GM11168 (cell line): ENCODE measurements around the gene ANKIB1.
"Not testable (repeated sequence)": the region's sequence is repeated elsewhere in the genome, so short reads cannot be mapped to it uniquely, and the experiment has no call there.

ENCODE experiments used
- in situ Hi-C: fragments of 300-500 bp; cut with MboI; formaldehyde crosslinking; loops from one replicate; pipeline ENCODE4 v1.12.0; 2022; ENCODE audit warnings: low sequenced_read_pairs; ENCODE audit not compliant: unreplicated experiment

ANKIB1 gene

GRCh38 chr7:92325173-92325572 is 79.4 kb downstream of the ANKIB1 start:
- in situ Hi-C loops = no loop called here

GRCh38 chr7:92325858-92326257 is 80.1 kb downstream of the ANKIB1 start:
- in situ Hi-C loops = no loop called here

GRCh38 chr7:92330835-92331438 is 85.2 kb downstream of the ANKIB1 start:
- in situ Hi-C loops = no loop called here

GRCh38 chr7:92331508-92331907 is 85.7 kb downstream of the ANKIB1 start:
- in situ Hi-C loops = no loop called here

DNA sequence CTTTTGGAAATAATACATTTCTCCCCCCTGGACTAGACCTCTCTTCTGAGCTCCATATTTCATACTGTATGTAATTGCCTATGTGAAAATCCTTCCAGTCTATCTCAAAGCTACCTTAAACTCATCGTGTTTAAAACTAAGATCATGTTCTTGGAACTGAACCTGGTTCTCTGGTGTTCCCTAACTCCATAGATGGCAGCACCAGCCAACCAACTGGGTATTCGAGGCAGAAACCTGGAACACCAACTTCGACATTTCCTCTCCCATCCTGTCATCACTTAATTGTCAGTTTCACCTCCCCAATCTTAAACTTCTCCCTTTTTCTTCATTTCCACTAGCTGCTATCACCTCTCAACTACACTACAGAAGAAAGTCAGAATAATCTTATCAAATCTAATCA is 87.0 kb downstream of the ANKIB1 start:
- in situ Hi-C loops = no loop called here

GRCh38 chr7:92333866-92334265 is 88.1 kb downstream of the ANKIB1 start:
- in situ Hi-C loops = no loop called here

DNA sequence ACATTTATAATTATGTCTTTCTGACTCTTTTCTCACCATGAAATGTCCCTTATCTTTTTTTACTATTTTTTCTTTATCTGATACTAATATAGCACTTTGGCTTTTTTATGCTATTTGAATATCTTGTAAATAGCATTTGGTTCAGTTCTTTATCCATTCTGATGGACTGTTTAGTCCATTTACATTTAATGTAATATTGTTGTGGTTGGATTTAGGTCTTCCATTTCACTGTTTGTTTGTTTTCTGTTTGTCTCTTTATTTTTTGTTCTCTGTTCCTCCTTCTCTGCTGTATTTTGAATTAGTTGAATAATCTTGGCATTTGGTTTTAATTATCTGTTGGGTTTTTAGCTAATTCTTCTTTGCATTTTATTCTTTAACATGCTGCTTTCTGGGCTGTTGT is 89.8 kb downstream of the ANKIB1 start:
- in situ Hi-C loops = no loop called here

GRCh38 chr7:92336662-92337340 is 91.0 kb downstream of the ANKIB1 start:
- in situ Hi-C loops = no loop called here

GRCh38 chr7:92340016-92340415 is 94.2 kb downstream of the ANKIB1 start:
- in situ Hi-C loops = no loop called here

DNA sequence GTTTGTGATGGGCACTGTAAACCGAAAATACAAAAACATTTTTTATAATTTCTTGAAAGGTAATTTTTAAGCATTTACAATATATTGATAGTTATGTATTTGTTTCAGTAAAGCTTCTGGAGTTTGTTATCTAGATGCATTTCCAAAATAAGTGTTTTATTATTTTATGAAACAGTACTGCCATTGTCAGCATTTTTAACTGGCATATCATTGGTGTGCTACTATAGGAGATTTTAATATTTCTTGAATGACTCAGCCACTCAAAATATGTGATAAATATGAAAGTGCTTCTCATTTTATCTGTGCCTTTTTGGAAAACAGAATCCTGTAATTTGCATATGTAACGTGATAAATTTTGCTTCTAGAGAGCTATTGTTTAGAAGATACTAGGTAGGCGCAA is 97.9 kb downstream of the ANKIB1 start:
- in situ Hi-C loops = no loop called here

DNA sequence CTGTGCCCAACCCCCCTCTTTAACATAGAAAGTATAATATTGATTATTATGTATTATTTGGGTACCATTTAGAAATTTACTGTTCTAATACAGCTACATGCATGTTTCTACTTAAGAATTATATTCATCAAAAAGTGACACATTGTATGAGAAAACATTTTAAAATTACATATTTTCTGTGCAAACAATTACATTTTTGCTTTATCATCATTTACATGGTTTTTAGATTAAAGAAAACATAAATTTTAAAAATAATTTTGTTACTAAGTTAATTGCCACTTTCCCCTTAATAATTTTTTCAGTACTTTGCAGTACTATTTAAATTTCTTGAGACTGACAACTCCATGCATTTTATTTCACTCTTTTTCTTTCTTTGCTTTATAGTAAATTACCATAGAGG is 106.2 kb downstream of the ANKIB1 start:
- in situ Hi-C loops = no loop called here

DNA sequence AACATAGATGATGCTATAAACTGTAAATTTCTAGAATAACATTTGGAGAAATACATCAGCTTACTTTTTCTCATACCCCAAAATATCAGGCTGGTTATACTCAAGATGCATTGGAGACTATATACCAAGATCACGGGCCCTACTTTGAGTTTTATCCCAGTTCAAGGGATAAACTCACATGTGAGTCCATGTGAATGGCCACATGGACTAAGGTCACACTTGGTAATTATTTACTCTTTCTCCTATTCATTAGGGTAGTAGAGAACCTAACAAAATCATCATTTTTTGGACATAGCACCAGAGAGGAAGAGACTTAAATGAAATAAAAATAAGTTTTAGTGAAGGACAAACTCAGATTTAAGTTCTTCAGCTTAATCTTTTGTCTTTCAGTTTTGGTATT is 108.4 kb downstream of the ANKIB1 start:
- in situ Hi-C loops = no loop called here

GRCh38 chr7:92356406-92356805 is 110.6 kb downstream of the ANKIB1 start:
- in situ Hi-C loops = no loop called here

- in situ Hi-C loops = no loop called here
Observed at GRCh38 chr7:92357260-92357659, 111.5 kb downstream of the ANKIB1 start.

DNA sequence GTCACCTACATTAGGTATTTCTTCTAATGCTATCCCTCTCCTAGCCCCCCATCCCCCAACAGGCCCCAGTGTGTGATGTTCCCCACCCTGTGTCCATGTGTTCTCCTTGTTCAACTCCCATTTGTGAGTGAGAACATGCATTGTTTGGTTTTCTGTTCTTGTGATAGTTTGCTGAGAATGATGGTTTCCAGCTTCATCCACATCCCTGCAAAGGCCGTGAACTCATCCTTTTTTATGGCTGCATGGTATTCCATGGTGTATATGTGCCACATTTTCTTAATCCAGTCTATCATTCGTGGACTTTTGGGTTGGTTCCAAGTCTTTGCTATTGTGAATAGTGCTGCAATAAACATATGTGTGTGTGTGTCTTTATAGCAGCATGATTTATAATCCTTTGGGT is 113.4 kb downstream of the ANKIB1 start:
- in situ Hi-C loops = not testable (repeated sequence)

- in situ Hi-C loops = no loop called here
Observed at GRCh38 chr7:92359801-92360200, 114.0 kb downstream of the ANKIB1 start.

- in situ Hi-C loops = no loop called here
Observed at GRCh38 chr7:92360387-92360786, 114.6 kb downstream of the ANKIB1 start.

DNA sequence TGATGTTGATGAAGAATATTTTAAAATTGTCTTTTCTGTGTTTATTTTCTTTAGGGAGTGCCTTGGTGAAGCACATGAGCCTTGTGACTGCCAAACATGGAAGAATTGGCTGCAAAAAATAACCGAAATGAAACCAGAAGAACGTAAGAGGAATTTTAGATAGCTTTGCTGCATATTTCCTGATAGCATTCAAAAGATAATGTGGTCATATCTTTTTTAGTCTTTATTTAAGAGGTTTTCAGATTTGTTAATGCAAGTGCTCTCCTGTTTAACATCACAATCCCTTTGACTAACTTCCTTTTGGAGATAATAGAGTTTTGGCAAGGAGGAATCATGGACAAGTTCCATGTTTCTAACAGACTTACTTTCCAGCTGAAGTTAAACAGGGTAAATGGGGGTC is 116.4 kb downstream of the ANKIB1 start:
- in situ Hi-C loops = no loop called here

GRCh38 chr7:92366730-92367129 is 121.0 kb downstream of the ANKIB1 start:
- in situ Hi-C loops = no loop called here

GRCh38 chr7:92368741-92369140 is 123.0 kb downstream of the ANKIB1 start:
- in situ Hi-C loops = no loop called here

DNA sequence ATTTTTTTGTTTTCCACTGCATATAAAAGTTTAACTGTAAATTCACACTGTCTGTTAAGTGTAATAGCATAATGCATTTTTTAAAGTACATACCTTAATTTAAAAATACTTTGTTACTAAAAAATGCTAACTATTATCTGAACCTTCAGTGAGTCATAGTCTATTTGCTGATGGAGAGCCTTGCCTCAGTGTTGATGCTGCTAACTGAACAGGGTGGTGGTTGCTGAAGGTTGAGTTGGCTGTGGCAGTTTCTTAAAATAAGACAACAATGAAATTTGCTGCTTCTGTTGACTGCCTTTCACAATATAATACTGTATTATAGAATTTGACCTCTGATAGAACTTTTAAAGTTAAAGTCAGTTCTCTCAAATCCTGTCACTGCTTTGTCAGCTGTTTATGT is 129.2 kb downstream of the ANKIB1 start:
- in situ Hi-C loops = no loop called here

DNA sequence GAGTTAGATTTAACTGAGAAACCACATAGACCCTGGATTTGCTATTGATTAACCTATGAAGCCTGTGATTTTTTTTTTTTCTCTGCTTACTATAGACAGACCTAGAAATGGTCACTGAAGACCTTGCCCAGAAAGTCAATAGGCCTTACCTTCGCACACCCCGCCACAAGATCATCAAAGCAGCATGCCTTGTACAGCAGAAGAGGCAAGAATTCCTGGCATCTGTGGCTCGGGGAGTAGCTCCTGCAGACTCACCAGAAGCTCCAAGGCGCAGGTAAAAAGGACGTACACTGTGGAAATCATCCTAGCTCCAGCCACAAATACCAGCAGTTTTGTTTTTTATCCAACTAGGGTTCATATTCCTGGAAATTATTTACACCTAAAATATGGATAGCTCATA is 145.3 kb downstream of the ANKIB1 start:
- in situ Hi-C loops = no loop called here
